Measurements from ENCODE around the gene ULBP1.
"Not testable (repeated sequence)": the region's sequence is repeated elsewhere in the genome, so short reads cannot be mapped to it uniquely, and the experiment has no call there.

The ULBP1 gene

GRCh38 chr6:149954328-149954983 lies 9.3 kb upstream of the ULBP1 start:
- DNase-seq = not testable (repeated sequence)

- not testable (repeated sequence) for DNase-seq
Observed at GRCh38 chr6:149954984-149955653, 8.6 kb upstream of the ULBP1 start.

GRCh38 chr6:149955654-149956317 lies 8.0 kb upstream of the ULBP1 start:
- not testable (repeated sequence) for DNase-seq

GRCh38 chr6:149958124-149958523 lies 5.6 kb upstream of the ULBP1 start:
- DNase-seq = not testable (repeated sequence)

GRCh38 chr6:149959806-149960205 lies 3.9 kb upstream of the ULBP1 start:
- DNase-seq = not testable (repeated sequence)

GRCh38 chr6:149960488-149960887 lies 3.3 kb upstream of the ULBP1 start:
- no peak for DNase-seq

GRCh38 chr6:149961728-149962425 lies 1.9 kb upstream of the ULBP1 start:
- no peak for DNase-seq

GRCh38 chr6:149962461-149963211 lies 1.1 kb upstream of the ULBP1 start:
- no peak for DNase-seq

GRCh38 chr6:149963212-149963461 lies 606 bp upstream of the ULBP1 start:
- peak in 1 of 4 experiments; percentile 16 for DNase-seq

GRCh38 chr6:149964308-149965193 lies 808 bp downstream of the ULBP1 start:
- peak in 1 of 4 experiments; percentile 6 for DNase-seq

GRCh38 chr6:149965194-149966020 lies 1.7 kb downstream of the ULBP1 start:
- DNase-seq = no peak

GRCh38 chr6:149966319-149966718 lies 2.6 kb downstream of the ULBP1 start:
- DNase-seq = not testable (repeated sequence)

- DNase-seq = no peak
Observed at GRCh38 chr6:149967591-149967990, 3.8 kb downstream of the ULBP1 start.

GRCh38 chr6:149967999-149968398 lies 4.3 kb downstream of the ULBP1 start:
- DNase-seq = not testable (repeated sequence)

GRCh38 chr6:149968909-149969308 lies 5.2 kb downstream of the ULBP1 start:
- DNase-seq = not testable (repeated sequence)

GRCh38 chr6:149969635-149970034 lies 5.9 kb downstream of the ULBP1 start:
- DNase-seq = no peak

GRCh38 chr6:149974394-149974793 lies 10.7 kb downstream of the ULBP1 start:
- not testable (repeated sequence) for DNase-seq

- no peak for DNase-seq
Observed at GRCh38 chr6:149974825-149975224, 11.1 kb downstream of the ULBP1 start.

- no peak for DNase-seq
Observed at GRCh38 chr6:149975400-149975799, 11.7 kb downstream of the ULBP1 start.

- DNase-seq = no peak
Observed at GRCh38 chr6:149977221-149977620, 13.5 kb downstream of the ULBP1 start.

GRCh38 chr6:149978610-149979009 lies 14.9 kb downstream of the ULBP1 start:
- no peak for DNase-seq

Measured in activated CD4-positive, CD25-positive, alpha-beta regulatory T cell (primary cell).